OCI-LY1 (cell line): Measurements from ENCODE around the gene IPO7.

Experiments used
- H2AFZ ChIP-seq: fragments of 200-600 bp; sonication (generic), shearing (Covaris generic); 2 replicates; pipeline ENCODE4 v1.6.0; 2014; ENCODE audit warnings: antibody characterized with exemption, mild to moderate bottlenecking, low read length
- H3F3A ChIP-seq: fragments of 200-600 bp; sonication (generic), shearing (Covaris generic); 2 replicates; pipeline ENCODE4 v1.6.0; 2014; ENCODE audit warnings: mild to moderate bottlenecking, antibody characterized with exemption, low read length, moderate library complexity; ENCODE audit not compliant: insufficient read depth
- H3K27ac ChIP-seq: fragments of 200-600 bp; sonication (generic); 2 replicates; pipeline ENCODE4 v1.5.1; 2014; ENCODE audit warnings: low read length, mixed run types, mild to moderate bottlenecking, low read depth; ENCODE audit not compliant: poor library complexity, severe bottlenecking
- H3K27me3 ChIP-seq: fragments of 200-600 bp; sonication (generic); 2 replicates; pipeline ENCODE4 v1.6.0; 2014; ENCODE audit warnings: antibody characterized with exemption, mild to moderate bottlenecking, low read length, moderate library complexity; ENCODE audit not compliant: insufficient read depth
- H3K36me3 ChIP-seq: fragments of 200-600 bp; sonication (generic); 2 replicates; pipeline ENCODE4 v1.6.1; 2014; ENCODE audit warnings: mild to moderate bottlenecking, antibody characterized with exemption, low read length, moderate library complexity, mixed read lengths; ENCODE audit not compliant: insufficient read depth
- H3K4me1 ChIP-seq: fragments of 200-600 bp; sonication (generic); 2 replicates; pipeline ENCODE4 v1.5.1; 2014; ENCODE audit warnings: mild to moderate bottlenecking, low read length, moderate library complexity; ENCODE audit not compliant: insufficient read depth, severe bottlenecking
- H3K4me2 ChIP-seq: fragments of 200-600 bp; sonication (generic), shearing (Covaris generic); 2 replicates; pipeline ENCODE4 v1.6.1; 2014; ENCODE audit warnings: low read length
- H3K4me3 ChIP-seq: fragments of 200-600 bp; sonication (generic); 2 replicates; pipeline ENCODE4 v1.5.1; 2014; ENCODE audit warnings: low read length, low read depth, mild to moderate bottlenecking, mixed read lengths; ENCODE audit not compliant: poor library complexity, severe bottlenecking
- H3K79me2 ChIP-seq: fragments of 200-600 bp; shearing (Covaris generic); 2 replicates; pipeline ENCODE4 v1.6.1; 2016; ENCODE audit warnings: mixed run types, low read length, mixed read lengths; ENCODE audit not compliant: insufficient read depth
- H3K9ac ChIP-seq: fragments of 200-600 bp; sonication (generic), shearing (Covaris generic); 2 replicates; pipeline ENCODE4 v1.6.1; 2014; ENCODE audit warnings: mild to moderate bottlenecking, low read length, mixed read lengths
- H3K9me2 ChIP-seq: fragments of 200-600 bp; sonication (generic), shearing (Covaris generic); 2 replicates; pipeline ENCODE4 v1.6.1; 2014; ENCODE audit warnings: low read depth, mild to moderate bottlenecking, low read length, mixed read lengths
- H3K9me3 ChIP-seq: fragments of 200-600 bp; shearing (Covaris generic); 2 replicates; pipeline ENCODE4 v1.6.1; 2014; ENCODE audit warnings: low read length, mixed read lengths
- H4K20me1 ChIP-seq: fragments of 200-600 bp; sonication (generic), shearing (Covaris generic); 2 replicates; pipeline ENCODE4 v1.6.0; 2016; ENCODE audit warnings: mild to moderate bottlenecking, low read length; ENCODE audit not compliant: insufficient read depth
- CTCF ChIP-seq: fragments of 200-600 bp; sonication (generic), shearing (Covaris generic); IDR thresholded peaks from 2 replicates; pipeline ENCODE4 v1.5.1; 2017; ENCODE audit warnings: mild to moderate bottlenecking, antibody characterized with exemption, low read length, moderate library complexity, mixed read lengths
- EZH2 ChIP-seq: fragments of 200-600 bp; sonication (generic), shearing (Covaris generic); IDR thresholded peaks from 2 replicates; pipeline ENCODE4 v1.8.0; 2017; ENCODE audit warnings: borderline replicate concordance, mixed run types, mild to moderate bottlenecking, antibody characterized with exemption, low read length, moderate library complexity, mixed read lengths

IPO7 gene

DNA sequence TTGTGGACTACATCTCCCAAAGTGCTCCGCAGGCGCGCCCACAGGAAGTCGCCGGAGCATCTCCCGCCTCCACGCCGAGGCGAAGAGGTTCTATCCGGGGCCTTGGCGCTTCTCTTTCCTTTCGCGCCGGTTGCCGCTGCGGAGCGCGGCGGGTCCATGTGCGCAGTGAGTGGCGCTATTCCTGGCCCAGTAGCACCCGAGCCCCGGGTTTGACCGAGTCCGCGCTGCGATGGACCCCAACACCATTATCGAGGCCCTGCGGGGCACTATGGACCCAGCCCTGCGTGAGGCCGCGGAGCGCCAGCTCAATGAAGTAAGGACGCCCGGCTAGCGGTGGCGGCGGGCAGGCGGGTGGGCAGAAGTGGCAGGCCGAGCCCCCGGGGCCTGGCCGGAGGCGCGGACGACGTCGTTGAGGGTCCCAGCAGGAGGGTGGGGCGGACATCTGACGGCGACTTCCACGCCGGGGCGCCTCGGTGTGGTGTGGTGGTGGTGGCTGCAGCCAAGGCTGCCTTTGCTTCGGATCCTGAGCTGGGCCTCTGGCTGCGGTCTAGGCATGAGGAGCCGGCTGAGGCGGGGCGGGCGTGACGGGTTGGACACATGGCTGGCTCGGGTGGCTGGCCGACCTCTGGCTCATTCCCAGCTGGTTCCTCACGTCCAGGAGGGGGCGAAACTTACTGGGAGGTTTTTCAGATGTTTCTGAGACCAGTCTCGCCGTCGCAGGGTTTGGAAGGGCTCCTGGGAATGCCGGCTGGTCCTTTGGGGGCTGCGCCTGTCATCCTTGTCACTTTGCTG is at the start of gene IPO7:
Gene IPO7, plus strand, starts transcription at position 118 of the 792 bp plus-strand sequence. Its CDS starts 112 bp downstream, at position 230.
- H3K4me2 ChIP-seq: peak within 1 kb of the TSS; percentile 74
- H3K79me2 ChIP-seq: peaks cover 48% of the 10 kb centered on the region
- H3K4me3 ChIP-seq: peak within 1 kb of the TSS; percentile 85
- H3K4me1 ChIP-seq: peaks cover 32% of the 10 kb centered on the region
- 0 out of 2 replicates have a peak within 1 kb of the TSS, but pooled peaks have one; percentile 83 for H2AFZ ChIP-seq
- H3K36me3 ChIP-seq: peaks cover 24% of the 10 kb centered on the region
- peak within 1 kb of the TSS; percentile 49 for H3K27ac ChIP-seq
- H3F3A ChIP-seq: no peaks in the 10 kb centered on the region
- H3K9me2 ChIP-seq: no peaks in the 10 kb centered on the region
- TF ChIP-seq EZH2 (no peak), CTCF (peak; percentile 20; the same call in 1 of the 2 replicates)
- no peaks in the 10 kb centered on the region for H3K27me3 ChIP-seq
- H4K20me1 ChIP-seq: no peaks in the 10 kb centered on the region
- H3K9me3 ChIP-seq: no peaks in the 10 kb centered on the region
- peak within 1 kb of the TSS; percentile 84 for H3K9ac ChIP-seq

GRCh38 chr11:9341638-9342178 is 42.7 kb upstream of the IPO7 start:
- 0 out of 2 replicates have a peak, but pooled peaks cover 3% of the 10 kb centered on the region for H3K27me3 ChIP-seq
- no peak overlapping the region for H2AFZ ChIP-seq
- no peak overlapping the region for H3K9ac ChIP-seq
- H3F3A ChIP-seq: no peaks in the 10 kb centered on the region
- H4K20me1 ChIP-seq: no peaks in the 10 kb centered on the region
- no peaks in the 10 kb centered on the region for H3K36me3 ChIP-seq
- H3K79me2 ChIP-seq: no peaks in the 10 kb centered on the region
- no peak for TF ChIP-seq CTCF
- no peak for TF ChIP-seq EZH2
- no peaks in the 10 kb centered on the region for H3K9me3 ChIP-seq
- H3K4me2 ChIP-seq: no peak overlapping the region
- no peaks in the 10 kb centered on the region for H3K4me1 ChIP-seq
- no peak overlapping the region for H3K27ac ChIP-seq
- H3K4me3 ChIP-seq: no peak overlapping the region
- H3K9me2 ChIP-seq: no peaks in the 10 kb centered on the region

- Histone ChIP-seq H3K4me1 (no peaks in the 10 kb centered on the region), H3F3A (no peaks in the 10 kb centered on the region), H3K4me3 (no peak overlapping the region), H4K20me1 (no peaks in the 10 kb centered on the region), H3K4me2 (no peak overlapping the region), H3K27me3 (0 out of 2 replicates have a peak, but pooled peaks cover 3% of the 10 kb centered on the region), H3K36me3 (no peaks in the 10 kb centered on the region), H3K79me2 (no peaks in the 10 kb centered on the region), H3K9me3 (no peaks in the 10 kb centered on the region), H3K9ac (no peak overlapping the region), H2AFZ (no peak overlapping the region), H3K27ac (no peak overlapping the region), H3K9me2 (no peaks in the 10 kb centered on the region)
- TF ChIP-seq CTCF: no peak
- no peak for TF ChIP-seq EZH2
Measured at GRCh38 chr11:9344061-9344680, 40.3 kb upstream of the IPO7 start.
